NCI-H1105 (cell line): Measurements from ENCODE around the gene DGKB.

Source experiments
- DNase-seq: peaks from one replicate; lab custom pipeline; 2025; lab: John Stamatoyannopoulos, UW

Gene DGKB

GRCh38 chr7:14821757-14822480 lies 80.6 kb downstream of the DGKB start:
- no peak for DNase-seq

GRCh38 chr7:14818871-14819270 lies 83.7 kb downstream of the DGKB start:
- no peak for DNase-seq

- no peak for DNase-seq
These were observed 84.5 kb downstream of the DGKB start for GRCh38 chr7:14817829-14818614.

- DNase-seq, result no peak
These were observed 95.0 kb downstream of the DGKB start for GRCh38 chr7:14807507-14807906.

DNA sequence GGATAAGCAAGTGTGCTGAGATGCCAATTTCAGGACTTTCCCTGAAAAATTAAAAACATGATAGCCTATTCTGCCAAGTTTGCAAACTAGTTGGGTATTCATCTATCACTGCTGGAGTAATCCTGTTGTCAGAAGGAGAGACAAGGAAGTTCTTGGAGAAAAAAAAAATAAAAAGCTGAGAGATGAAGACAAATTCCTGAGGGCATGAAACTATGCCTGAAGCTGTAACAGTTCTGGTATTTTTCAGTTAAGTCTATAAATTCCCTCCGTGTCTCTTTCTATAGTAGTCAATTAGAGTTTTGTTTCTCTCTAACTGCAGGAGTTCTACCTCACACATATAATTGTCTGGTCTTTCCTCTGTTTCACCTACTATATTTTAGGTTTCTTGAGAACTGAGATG lies 95.7 kb downstream of the DGKB start:
- DNase-seq, result no peak

- DNase-seq, result no peak
These were observed 97.3 kb downstream of the DGKB start for GRCh38 chr7:14805105-14805719.

DNA sequence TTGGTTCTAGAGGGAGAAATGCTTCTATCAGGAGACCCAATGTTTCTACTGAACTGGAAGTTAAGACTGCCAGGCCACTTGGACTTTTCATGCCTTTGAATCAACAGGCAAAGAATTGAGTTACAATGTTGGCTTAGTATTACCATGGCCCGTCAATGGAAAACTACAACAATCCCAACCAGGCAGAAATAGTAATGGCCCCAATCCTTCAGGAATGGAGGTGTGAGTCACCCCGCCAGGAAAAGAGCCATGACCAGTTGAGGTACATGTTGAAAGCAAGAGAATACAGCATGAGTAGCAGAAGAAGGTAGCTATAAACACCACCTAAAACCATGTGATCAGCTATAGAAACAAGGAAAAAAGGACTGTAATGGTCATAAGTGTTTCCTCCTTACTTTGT lies 101.9 kb downstream of the DGKB start:
- no peak for DNase-seq

DNA sequence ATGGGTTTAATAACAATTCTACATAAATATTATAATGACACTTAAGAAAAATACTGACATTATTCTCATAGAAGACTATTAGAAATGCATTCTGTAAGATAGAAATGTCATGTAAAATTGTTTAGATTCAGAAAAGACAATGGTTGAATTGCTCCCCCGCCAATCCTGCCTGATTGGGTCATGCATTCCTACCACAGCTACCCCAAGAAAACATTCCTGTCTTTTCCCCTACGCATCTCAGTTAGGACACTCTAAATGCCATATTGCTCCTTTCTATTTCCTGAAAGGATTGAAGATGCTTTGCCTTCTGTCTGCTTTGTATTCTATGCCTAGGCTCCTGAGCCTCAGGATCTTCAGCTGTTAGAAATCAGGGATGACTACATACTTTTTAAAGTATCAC lies 109.4 kb downstream of the DGKB start:
- DNase-seq, result no peak

- no peak for DNase-seq
These were observed 115.0 kb downstream of the DGKB start for GRCh38 chr7:14787551-14787950.

- no peak for DNase-seq
These were observed 116.1 kb downstream of the DGKB start for GRCh38 chr7:14786314-14786895.

DNA sequence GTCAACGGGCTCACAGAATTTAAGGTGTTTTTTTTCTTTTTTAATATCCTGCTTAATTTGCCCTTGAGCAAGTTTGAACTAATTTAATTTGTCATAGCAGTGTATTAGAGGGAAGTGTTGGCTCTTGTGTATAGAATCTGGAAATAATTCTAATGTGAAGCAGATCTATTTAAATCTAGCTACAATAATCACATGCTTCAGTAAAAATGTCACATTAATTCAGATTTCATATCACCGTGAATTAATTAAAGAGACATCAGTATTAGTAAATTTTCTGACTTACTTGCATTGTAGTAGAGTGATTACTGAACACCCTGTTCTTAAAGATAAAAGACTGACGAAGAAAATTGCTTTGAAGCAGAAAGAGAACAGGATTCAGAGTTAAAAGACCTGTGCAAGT lies 124.7 kb downstream of the DGKB start:
- no peak for DNase-seq

DNA sequence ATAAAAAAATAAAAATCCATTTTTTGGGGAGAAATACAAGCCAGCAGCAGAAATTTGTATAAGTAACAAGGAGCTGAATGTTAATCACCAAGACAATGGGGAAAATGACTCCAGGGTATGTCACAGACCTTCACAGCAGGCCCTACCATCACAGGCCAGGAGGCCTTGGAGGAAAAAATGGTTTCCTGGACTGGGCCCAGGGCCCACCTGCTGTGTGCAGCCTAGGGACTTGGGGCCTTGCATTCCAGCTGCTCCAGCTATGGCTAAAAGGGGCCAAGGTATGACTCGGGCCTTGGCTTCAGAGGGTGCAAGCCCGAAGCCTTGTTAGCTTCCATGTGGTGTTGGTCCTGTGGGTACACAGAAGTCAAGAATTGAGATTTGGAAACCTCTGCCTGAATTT lies 126.3 kb downstream of the DGKB start:
- no peak for DNase-seq

GRCh38 chr7:14773729-14774271 lies 128.8 kb downstream of the DGKB start:
- DNase-seq, result no peak

GRCh38 chr7:14770614-14771013 lies 131.9 kb downstream of the DGKB start:
- no peak for DNase-seq

GRCh38 chr7:14769261-14769660 lies 133.3 kb downstream of the DGKB start:
- no peak for DNase-seq

DNA sequence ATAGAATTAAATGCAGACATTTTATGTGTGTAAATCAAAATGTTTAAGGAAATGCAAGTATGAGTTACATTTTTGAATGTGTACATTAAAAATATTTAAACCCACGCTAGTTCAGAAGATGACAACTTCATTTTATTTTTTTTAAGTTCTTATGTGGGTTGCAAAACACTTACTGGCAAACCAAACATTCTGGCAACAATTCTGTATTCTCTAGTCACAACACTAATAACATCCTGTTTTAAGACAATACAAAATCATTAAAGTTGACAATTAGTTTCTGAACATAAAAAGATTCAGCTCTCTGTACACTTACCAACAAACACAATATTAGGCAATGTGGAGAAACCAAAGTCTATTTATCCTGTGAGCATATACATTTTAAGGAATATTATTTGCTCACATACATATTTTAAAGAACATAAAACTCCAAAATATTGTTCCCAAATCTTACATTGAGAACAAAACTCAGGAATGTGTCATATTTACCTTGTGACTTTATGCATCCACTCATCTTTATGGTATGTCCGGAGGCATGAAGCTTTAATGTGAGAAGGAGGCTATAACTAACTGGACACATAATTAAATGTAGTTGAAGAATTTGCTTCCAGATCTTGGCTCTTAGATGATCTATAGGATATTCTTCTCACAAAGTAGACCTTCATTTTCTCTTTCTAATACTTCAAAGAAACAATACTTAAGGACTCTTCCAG lies 134.7 kb downstream of the DGKB start:
- no peak for DNase-seq

DNA sequence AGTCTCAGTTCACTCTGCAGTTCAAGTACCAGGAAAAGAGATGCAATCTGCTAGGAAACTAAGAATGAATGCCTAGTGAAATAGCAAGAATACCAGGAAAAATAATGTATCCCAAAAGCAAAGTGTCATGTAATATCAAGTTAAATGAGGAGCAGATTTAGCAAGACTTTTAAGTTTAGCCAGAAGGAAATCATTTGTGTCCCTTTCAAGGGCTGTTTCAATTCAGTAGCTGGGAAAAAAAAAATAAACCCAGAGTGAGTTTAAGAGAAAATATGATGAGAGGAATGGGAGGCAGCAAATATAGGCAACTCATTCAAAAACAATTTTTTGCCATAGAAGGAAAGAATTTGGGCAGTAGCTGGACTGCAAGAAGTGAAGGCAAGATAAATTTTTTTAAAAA lies 135.8 kb downstream of the DGKB start:
- DNase-seq, result no peak

DNA sequence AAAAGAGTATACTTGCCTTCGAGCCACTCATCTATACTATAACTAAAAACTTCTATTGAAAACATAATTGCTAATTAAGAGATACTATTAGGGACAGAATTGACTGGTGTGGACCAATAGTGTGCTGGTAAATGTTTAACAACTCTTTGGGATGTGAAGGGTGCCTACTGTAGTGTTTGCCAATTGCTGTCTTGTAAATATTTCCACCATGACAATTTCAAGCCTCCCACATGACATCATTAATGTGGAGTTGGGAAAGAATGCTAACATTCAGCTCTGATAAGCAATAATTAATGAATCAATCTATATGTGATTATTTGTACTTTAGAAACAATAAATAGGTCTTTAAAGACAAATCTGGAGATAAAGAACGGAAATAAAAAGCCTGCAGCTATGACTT lies 136.8 kb downstream of the DGKB start:
- DNase-seq, result no peak

DNA sequence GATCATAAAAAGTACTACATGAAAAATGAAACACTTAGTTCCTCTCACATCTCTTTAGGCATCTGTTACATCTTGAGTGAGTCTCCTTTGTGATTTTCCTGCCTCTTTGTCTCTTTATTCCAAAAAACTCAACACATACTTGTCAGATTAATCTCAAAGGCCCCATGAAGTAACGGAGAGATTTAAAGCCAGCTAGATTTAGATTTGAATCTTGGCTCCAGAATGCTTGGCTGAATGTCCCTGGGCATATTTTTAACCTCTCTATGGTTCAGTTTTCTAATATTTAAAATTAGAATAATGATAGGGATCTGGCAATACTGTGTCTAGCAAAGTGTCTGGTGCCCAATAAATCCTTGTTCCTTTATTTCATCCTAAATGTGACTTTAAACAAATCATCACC lies 140.0 kb downstream of the DGKB start:
- no peak for DNase-seq

- DNase-seq, result peak; percentile 91
These were observed 140.8 kb downstream of the DGKB start for GRCh38 chr7:14761510-14762296.
